Mesodermal cell (in vitro differentiated cells): ENCODE data around the gene COL23A1.

Source experiments
- H3K27ac ChIP-seq: 2 replicates; pipeline ENCODE4 v1.7.0; 2013; ENCODE audit warnings: mild to moderate bottlenecking, low read depth, low read length, moderate library complexity; ENCODE audit not compliant: severe bottlenecking
- H3K36me3 ChIP-seq: 2 replicates; pipeline ENCODE4 v1.7.1; 2013; ENCODE audit warnings: mild to moderate bottlenecking, low read length, moderate library complexity; ENCODE audit not compliant: control insufficient read depth, insufficient read depth
- H3K4me1 ChIP-seq: one replicate; pipeline ENCODE4 v1.7.1; 2013; ENCODE audit warnings: mild to moderate bottlenecking, low read length; ENCODE audit not compliant: insufficient read depth, control insufficient read depth, poor library complexity, severe bottlenecking
- H3K4me3 ChIP-seq: 2 replicates; pipeline ENCODE4 v1.7.0; 2013; ENCODE audit warnings: low read length, control low read depth, mild to moderate bottlenecking; ENCODE audit not compliant: insufficient read depth, poor library complexity, severe bottlenecking; ENCODE audit errors: extremely low read depth
- H3K9me3 ChIP-seq: 2 replicates; pipeline ENCODE4 v1.7.1; 2013; ENCODE audit warnings: mild to moderate bottlenecking, low read length, moderate library complexity; ENCODE audit not compliant: control insufficient read depth
- WGBS, 2 experiments: methylation state at CpG; one replicate each; pipeline ENCODE4 v1.1.5; 2013; ENCODE audit warnings: missing lambda C conversion rate in 2 of 2; ENCODE audit not compliant: insufficient coverage in 2 of 2; 5-methylcytosine and 5-hydroxymethylcytosine counted together

The COL23A1 gene

DNA sequence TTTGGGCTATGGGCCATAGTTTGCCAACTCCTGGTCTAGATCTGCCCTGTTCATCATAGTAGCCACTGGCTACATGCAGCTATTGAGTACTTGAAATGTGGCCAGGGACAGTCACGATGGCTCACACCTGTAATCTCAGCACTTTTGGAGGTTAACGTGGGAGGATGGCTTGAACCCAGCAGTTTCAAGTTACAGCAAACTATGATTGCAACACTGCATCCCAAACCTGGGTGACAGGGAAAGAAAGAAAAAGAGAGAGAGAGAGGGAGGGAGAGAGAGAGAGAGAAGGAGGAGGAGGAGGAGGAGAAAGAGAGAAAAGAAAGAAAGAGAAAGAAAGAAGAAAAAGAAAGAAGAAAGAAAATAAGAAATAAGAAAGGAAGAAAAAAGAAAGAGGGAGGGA is 397.9 kb downstream of the COL23A1 start:
- no peak overlapping the region for H3K4me3 ChIP-seq
- no peaks in the 10 kb centered on the region for H3K4me1 ChIP-seq
- no peaks in the 10 kb centered on the region for H3K36me3 ChIP-seq
- H3K9me3 ChIP-seq, result no peaks in the 10 kb centered on the region
- 92% methylated on average over 2 of the region's 2 CpGs; no CpG with 5 or more reads in 1 of the 2 experiments for WGBS, 2 experiments
- H3K27ac ChIP-seq, result no peak overlapping the region

DNA sequence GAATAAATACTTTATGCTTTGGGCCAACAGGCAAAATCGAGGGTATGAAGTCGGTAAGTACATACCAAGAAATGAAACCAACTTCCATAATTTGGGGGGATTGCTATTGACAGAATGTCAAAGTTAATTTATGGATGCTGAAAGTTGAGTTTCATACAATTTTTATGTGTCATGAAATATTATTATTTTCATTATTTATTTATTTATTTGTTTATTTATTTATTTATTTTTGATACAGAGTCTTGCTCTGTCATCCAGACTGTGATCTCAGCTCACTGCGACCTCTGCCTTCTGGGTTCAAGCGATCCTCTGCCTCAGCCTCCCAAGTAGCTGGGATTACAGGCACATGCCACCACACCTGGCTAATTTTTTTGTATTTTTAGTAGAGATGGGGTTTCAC is 398.5 kb downstream of the COL23A1 start:
- H3K27ac ChIP-seq, result no peak overlapping the region
- H3K4me1 ChIP-seq, result no peaks in the 10 kb centered on the region
- no peaks in the 10 kb centered on the region for H3K36me3 ChIP-seq
- no peaks in the 10 kb centered on the region for H3K9me3 ChIP-seq
- WGBS, 2 experiments, result 92% methylated on average over 2 of the region's 4 CpGs
- H3K4me3 ChIP-seq, result no peak overlapping the region

DNA sequence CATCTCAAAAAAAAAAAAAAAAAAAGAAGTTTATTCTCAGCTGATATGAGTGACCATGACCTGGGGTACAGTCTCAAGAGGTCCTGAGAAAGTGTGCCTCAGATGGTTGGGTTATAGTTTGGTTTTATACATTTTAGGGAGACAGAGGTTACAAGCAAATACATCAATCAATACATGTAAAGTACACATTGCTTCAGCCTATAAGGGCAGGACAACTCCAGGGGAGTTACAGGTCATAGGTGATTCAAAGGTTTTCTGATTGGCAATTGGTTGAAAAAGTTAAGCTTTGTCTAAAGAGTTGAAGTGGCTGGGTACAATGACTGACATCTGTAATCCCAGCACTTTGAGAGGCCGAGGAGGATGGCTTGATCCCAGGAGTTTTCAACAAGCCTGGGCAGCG is 400.8 kb downstream of the COL23A1 start:
- H3K4me1 ChIP-seq, result no peaks in the 10 kb centered on the region
- no peak overlapping the region for H3K27ac ChIP-seq
- H3K4me3 ChIP-seq, result no peak overlapping the region
- no peaks in the 10 kb centered on the region for H3K9me3 ChIP-seq
- no peaks in the 10 kb centered on the region for H3K36me3 ChIP-seq
- 46 to 50% methylated on average over 2 of the region's 2 CpGs for WGBS, 2 experiments
